ENCODE data around the gene CSF2.

DNA sequence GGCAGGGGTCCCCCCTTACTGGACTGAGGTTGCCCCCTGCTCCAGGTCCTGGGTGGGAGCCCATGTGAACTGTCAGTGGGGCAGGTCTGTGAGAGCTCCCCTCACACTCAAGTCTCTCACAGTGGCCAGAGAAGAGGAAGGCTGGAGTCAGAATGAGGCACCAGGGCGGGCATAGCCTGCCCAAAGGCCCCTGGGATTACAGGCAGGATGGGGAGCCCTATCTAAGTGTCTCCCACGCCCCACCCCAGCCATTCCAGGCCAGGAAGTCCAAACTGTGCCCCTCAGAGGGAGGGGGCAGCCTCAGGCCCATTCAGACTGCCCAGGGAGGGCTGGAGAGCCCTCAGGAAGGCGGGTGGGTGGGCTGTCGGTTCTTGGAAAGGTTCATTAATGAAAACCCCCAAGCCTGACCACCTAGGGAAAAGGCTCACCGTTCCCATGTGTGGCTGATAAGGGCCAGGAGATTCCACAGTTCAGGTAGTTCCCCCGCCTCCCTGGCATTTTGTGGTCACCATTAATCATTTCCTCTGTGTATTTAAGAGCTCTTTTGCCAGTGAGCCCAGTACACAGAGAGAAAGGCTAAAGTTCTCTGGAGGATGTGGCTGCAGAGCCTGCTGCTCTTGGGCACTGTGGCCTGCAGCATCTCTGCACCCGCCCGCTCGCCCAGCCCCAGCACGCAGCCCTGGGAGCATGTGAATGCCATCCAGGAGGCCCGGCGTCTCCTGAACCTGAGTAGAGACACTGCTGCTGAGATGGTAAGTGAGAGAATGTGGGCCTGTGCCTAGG, at the start of gene CSF2:
- TF ChIP-seq, protein P1, sequence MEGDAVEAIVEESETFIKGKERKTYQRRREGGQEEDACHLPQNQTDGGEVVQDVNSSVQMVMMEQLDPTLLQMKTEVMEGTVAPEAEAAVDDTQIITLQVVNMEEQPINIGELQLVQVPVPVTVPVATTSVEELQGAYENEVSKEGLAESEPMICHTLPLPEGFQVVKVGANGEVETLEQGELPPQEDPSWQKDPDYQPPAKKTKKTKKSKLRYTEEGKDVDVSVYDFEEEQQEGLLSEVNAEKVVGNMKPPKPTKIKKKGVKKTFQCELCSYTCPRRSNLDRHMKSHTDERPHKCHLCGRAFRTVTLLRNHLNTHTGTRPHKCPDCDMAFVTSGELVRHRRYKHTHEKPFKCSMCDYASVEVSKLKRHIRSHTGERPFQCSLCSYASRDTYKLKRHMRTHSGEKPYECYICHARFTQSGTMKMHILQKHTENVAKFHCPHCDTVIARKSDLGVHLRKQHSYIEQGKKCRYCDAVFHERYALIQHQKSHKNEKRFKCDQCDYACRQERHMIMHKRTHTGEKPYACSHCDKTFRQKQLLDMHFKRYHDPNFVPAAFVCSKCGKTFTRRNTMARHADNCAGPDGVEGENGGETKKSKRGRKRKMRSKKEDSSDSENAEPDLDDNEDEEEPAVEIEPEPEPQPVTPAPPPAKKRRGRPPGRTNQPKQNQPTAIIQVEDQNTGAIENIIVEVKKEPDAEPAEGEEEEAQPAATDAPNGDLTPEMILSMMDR (conservative IDR thresholded peaks at IDR 0.05; ENCODE audit: low read length), result no peak
- no peak for TF ChIP-seq EZH2phosphoT487 (IDR thresholded peaks at IDR 0.05; ENCODE audit: borderline replicate concordance)
